Natural killer cell (primary cell): ENCODE data around the gene NFE2. TPM values are rescaled to one million over a fixed set of nuclear protein-coding genes. Genes with fewer than 3 reads are reported as not detected.

Experiments used
- ATAC-seq, 3 donors: fragments of 150-1000 bp in 2 of 3; fragments of 200-7000 bp in 1 of 3; cut with Tn5 transposase; 1 replicate in 1 of 3; 2 replicates in 2 of 3; pipeline ENCODE4 v1.10.0; 2021; ENCODE audit warnings: mild to moderate bottlenecking in 2 of 3, moderate library complexity in 2 of 3
- DNase-seq, 2 donors: peaks; one replicate each; pipeline versions ENCODE4 v3.0.0 to v3.0.0-alpha.2; 2013 to 2021; ENCODE audit warnings: mixed read lengths in 1 of 2
- H3K27ac ChIP-seq: one replicate; pipeline ENCODE4 v1.5.1; 2013; ENCODE audit warnings: mild to moderate bottlenecking, low read length
- H3K27me3 ChIP-seq: one replicate; pipeline ENCODE4 v1.6.1; 2013; ENCODE audit warnings: low read length; ENCODE audit not compliant: control insufficient read depth, insufficient read depth
- H3K36me3 ChIP-seq: one replicate; pipeline ENCODE4 v1.6.1; 2013; ENCODE audit warnings: low read length; ENCODE audit not compliant: control insufficient read depth, insufficient read depth
- H3K4me1 ChIP-seq: one replicate; pipeline ENCODE4 v1.6.1; 2013; ENCODE audit warnings: low read length; ENCODE audit not compliant: control insufficient read depth, insufficient read depth
- H3K4me3 ChIP-seq: one replicate; pipeline ENCODE4 v1.5.1; 2013; ENCODE audit warnings: low read length
- H3K9me3 ChIP-seq: one replicate; pipeline ENCODE4 v1.6.1; 2013; ENCODE audit warnings: low read length; ENCODE audit not compliant: control insufficient read depth, insufficient read depth
- H3K27ac Mint-ChIP-seq, 2 donors: one replicate each; pipeline ENCODE4 v1.8.0; 2022; ENCODE audit warnings: mild to moderate bottlenecking in 2 of 2, mixed read lengths in 2 of 2, moderate library complexity in 1 of 2
- H3K27me3 Mint-ChIP-seq, 2 donors: one replicate each; pipeline ENCODE4 v1.8.0; 2022; ENCODE audit warnings: low read depth in 2 of 2, mixed read lengths in 2 of 2
- H3K36me3 Mint-ChIP-seq: one replicate; pipeline ENCODE4 v1.8.0; 2022; ENCODE audit warnings: mixed read lengths
- H3K4me1 Mint-ChIP-seq, 2 donors: one replicate each; pipeline ENCODE4 v1.8.0; 2022; ENCODE audit warnings: mixed read lengths in 2 of 2
- H3K4me3 Mint-ChIP-seq: one replicate; pipeline ENCODE4 v1.8.0; 2022; ENCODE audit warnings: mild to moderate bottlenecking, moderate library complexity, mixed read lengths
- H3K9me3 Mint-ChIP-seq, 2 donors: one replicate each; pipeline ENCODE4 v1.8.0; 2022; ENCODE audit warnings: mixed read lengths in 2 of 2
- CTCF ChIP-seq: fragments of 200-600 bp; IDR thresholded peaks from one replicate; pipeline ENCODE4 v1.8.0; 2022; ENCODE audit warnings: antibody characterized with exemption
- WGBS: methylation state at CpG from one replicate; pipeline ENCODE4 v1.1.7; 2013; ENCODE audit warnings: missing lambda C conversion rate; ENCODE audit not compliant: insufficient coverage; 5-methylcytosine and 5-hydroxymethylcytosine counted together
- intact Hi-C: fragments of 100-400 bp; cut with micrococcal nuclease; formaldehyde crosslinking; loops from one replicate; pipeline ENCODE4 v1.14.2; 2022
- total RNA-seq, 4 donors: library from RNA; stranded (reverse); fragments of 120-200 nt in 1 of 4; gene quantifications; one replicate each; pipeline versions ENCODE4 v1.2.3 to v1.2.4, GENCODE V29; 2013 to 2022

The NFE2 gene
- total RNA-seq, 3 donors from 2014 or later (not counting 1 experiment from before 2014, with no cell fraction given) = 2.0 to 15.4 (median 2.0) TPM

GRCh38 chr12:54337854-54338650 lies 37.2 kb upstream of the NFE2 start:
- H3K4me1 Mint-ChIP-seq = peaks cover 9 to 20% of the 10 kb centered on the region in 2 donors
- no peaks in the 10 kb centered on the region for H3K9me3 Mint-ChIP-seq
- Histone ChIP-seq H3K9me3 (no peaks in the 10 kb centered on the region), H3K36me3 (peaks cover 30% of the 10 kb centered on the region), H3K4me3 (no peak overlapping the region), H3K4me1 (no peaks in the 10 kb centered on the region), H3K27me3 (no peaks in the 10 kb centered on the region), H3K27ac (no peak overlapping the region)
- no peaks in the 10 kb centered on the region for H3K27me3 Mint-ChIP-seq
- no peak overlapping the region for H3K27ac Mint-ChIP-seq
- peaks cover 7% of the 10 kb centered on the region for H3K36me3 Mint-ChIP-seq
- ATAC-seq (no peak), DNase-seq (no peak)
- no peak overlapping the region for H3K4me3 Mint-ChIP-seq
- intact Hi-C loops = no loop called here
- 95% methylated on average over 1 of the region's 3 CpGs for WGBS
- no peak for TF ChIP-seq CTCF

- Mint-ChIP-seq H3K4me1 (peaks cover 9 to 20% of the 10 kb centered on the region in 2 donors), H3K4me3 (no peak overlapping the region), H3K27ac (no peak overlapping the region), H3K9me3 (no peaks in the 10 kb centered on the region), H3K27me3 (no peaks in the 10 kb centered on the region), H3K36me3 (peaks cover 7% of the 10 kb centered on the region)
- DNase-seq (no peak), ATAC-seq (no peak)
- H3K4me1 ChIP-seq = peaks cover under 1% of the 10 kb centered on the region
- H3K27me3 ChIP-seq = no peaks in the 10 kb centered on the region
- intact Hi-C loops = no loop called here
- no peak for TF ChIP-seq CTCF
- no peaks in the 10 kb centered on the region for H3K9me3 ChIP-seq
- H3K36me3 ChIP-seq = peaks cover 23% of the 10 kb centered on the region
- 92% methylated on average over 3 of the region's 3 CpGs for WGBS
- no peak overlapping the region for H3K4me3 ChIP-seq
- no peak overlapping the region for H3K27ac ChIP-seq
These were observed 36.5 kb upstream of the NFE2 start for GRCh38 chr12:54337280-54337842.

DNA sequence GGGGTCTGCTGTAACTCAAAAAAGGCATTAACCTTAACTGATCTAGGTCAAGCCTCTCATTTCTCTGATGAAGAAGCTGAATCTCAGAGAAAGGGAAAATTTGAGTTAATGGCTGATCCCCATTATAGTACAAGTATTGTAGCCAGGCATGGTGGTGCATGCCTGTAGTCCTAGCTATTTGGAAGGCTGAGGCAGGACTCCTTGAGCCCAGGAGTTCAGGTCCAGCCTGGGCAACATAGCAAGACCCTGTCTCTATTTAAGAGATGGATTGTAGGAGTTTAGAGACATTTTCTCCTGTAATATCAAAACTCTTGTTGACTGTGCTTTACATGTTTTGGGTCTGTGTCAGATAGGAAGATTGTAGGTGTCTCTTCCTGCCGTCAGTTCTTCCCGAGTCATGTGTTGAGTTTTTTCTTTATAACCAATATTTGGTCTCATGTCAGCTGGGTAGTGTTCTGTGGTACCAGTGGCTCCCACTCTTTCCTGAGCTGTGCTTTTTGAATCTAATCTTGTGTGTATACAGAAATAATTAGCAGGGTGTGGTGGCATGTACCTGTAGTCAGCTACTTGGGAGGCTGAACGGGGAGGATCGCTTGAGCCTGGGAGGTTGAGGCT lies 32.7 kb upstream of the NFE2 start:
- no peaks in the 10 kb centered on the region for H3K27me3 Mint-ChIP-seq
- no peaks in the 10 kb centered on the region for H3K9me3 Mint-ChIP-seq
- H3K4me3 Mint-ChIP-seq = no peak overlapping the region
- Histone ChIP-seq H3K4me1 (peaks cover 18% of the 10 kb centered on the region), H3K4me3 (no peak overlapping the region), H3K27me3 (no peaks in the 10 kb centered on the region), H3K9me3 (no peaks in the 10 kb centered on the region), H3K27ac (no peak overlapping the region), H3K36me3 (no peaks in the 10 kb centered on the region)
- H3K27ac Mint-ChIP-seq = no peak overlapping the region
- TF ChIP-seq CTCF = no peak
- DNase-seq = no peak
- WGBS = 95% methylated on average over 4 of the region's 4 CpGs
- H3K4me1 Mint-ChIP-seq = peaks cover 29 to 44% of the 10 kb centered on the region in 2 donors
- no peak for ATAC-seq
- intact Hi-C loops = no loop called here
- H3K36me3 Mint-ChIP-seq = no peaks in the 10 kb centered on the region
